MCF 10A (cell line): Measurements from ENCODE around the gene TXNDC9. TPM values are rescaled to one million over a fixed set of nuclear protein-coding genes. Genes with fewer than 3 reads are reported as not detected.

ENCODE experiments used
- BruUV-seq: library from RNA; stranded (reverse); fragments of 400-500 nt; replicated peaks from 2 replicates; lab custom pipeline; 2021; lab: Mats Ljungman, UMichigan
- CTCF ChIA-PET: fragments of 300-600 bp; sonication (Branson Sonifier 250); formaldehyde crosslinking; extraction: SDS; loops from one replicate; lab custom pipeline; 2021; ENCODE audit warnings: antibody characterized with exemption, inconsistent platforms; lab: Yijun Ruan, JAX
- POLR2A ChIA-PET: fragments of 300-600, 350-650 bp; sonication (Branson Sonifier 250); formaldehyde crosslinking; extraction: SDS; loops from one replicate; lab custom pipeline; 2020; ENCODE audit warnings: antibody characterized with exemption, inconsistent platforms; lab: Yijun Ruan, JAX
- DNase-seq: peaks from one replicate; pipeline ENCODE4 v3.0.0-alpha.2; 2018; ENCODE audit not compliant: unreplicated experiment
- H3K27ac Mint-ChIP-seq: one replicate; pipeline ENCODE4 v1.8.0; 2022; ENCODE audit warnings: mild to moderate bottlenecking, low read depth, mixed read lengths; ENCODE audit not compliant: unreplicated experiment
- H3K27me3 Mint-ChIP-seq: one replicate; pipeline ENCODE4 v1.8.0; 2022; ENCODE audit warnings: mixed read lengths; ENCODE audit not compliant: insufficient read depth, unreplicated experiment
- H3K36me3 Mint-ChIP-seq: one replicate; pipeline ENCODE4 v1.8.0; 2022; ENCODE audit warnings: mild to moderate bottlenecking, moderate library complexity, mixed read lengths; ENCODE audit not compliant: insufficient read depth, unreplicated experiment
- H3K4me1 Mint-ChIP-seq: one replicate; pipeline ENCODE4 v1.8.0; 2022; ENCODE audit warnings: mixed read lengths; ENCODE audit not compliant: insufficient read depth, unreplicated experiment
- H3K4me3 Mint-ChIP-seq: one replicate; pipeline ENCODE4 v1.8.0; 2022; ENCODE audit warnings: mild to moderate bottlenecking, moderate library complexity, mixed read lengths; ENCODE audit not compliant: unreplicated experiment
- H3K9me3 Mint-ChIP-seq: one replicate; pipeline ENCODE4 v1.8.0; 2022; ENCODE audit warnings: mixed read lengths; ENCODE audit not compliant: unreplicated experiment
- intact Hi-C: fragments of 100-400 bp; cut with micrococcal nuclease; formaldehyde crosslinking; loops from 2 replicates; pipeline ENCODE4 v1.14.1; 2022
- total RNA-seq: library from RNA; stranded (reverse); gene quantifications from 2 replicates; pipeline ENCODE4 v1.2.3, GENCODE V29; 2022
- TF ChIP-seq, protein P1 (sequence below): fragments of 200-600 bp; IDR thresholded peaks from one replicate; pipeline ENCODE4 v1.8.0; 2022; ENCODE audit warnings: antibody characterized with exemption, mild to moderate bottlenecking; ENCODE audit not compliant: unreplicated experiment

The TXNDC9 gene
- total RNA-seq, 1 experiment from 2014 or later: 40.2 TPM

DNA sequence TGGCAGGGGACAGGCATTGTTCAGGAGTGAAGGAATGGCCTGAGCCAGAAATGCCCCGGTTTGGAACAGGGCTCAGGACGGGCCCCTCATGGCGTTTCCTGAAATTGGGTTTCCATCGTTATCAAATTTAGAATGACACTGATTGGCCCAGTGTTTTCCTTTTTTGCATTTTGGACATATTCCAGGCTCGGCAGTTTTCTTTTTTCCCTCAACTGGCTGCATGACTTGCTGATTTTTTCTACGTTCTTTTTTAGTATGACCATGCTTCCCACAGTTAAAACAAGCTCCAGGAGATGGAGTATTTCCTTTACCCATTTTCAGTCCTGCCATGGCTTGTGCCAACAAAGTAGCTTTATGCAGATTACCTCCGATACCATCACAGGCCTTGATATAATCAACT lies 60.3 kb downstream of the TXNDC9 start:
- TF ChIP-seq, protein P1, sequence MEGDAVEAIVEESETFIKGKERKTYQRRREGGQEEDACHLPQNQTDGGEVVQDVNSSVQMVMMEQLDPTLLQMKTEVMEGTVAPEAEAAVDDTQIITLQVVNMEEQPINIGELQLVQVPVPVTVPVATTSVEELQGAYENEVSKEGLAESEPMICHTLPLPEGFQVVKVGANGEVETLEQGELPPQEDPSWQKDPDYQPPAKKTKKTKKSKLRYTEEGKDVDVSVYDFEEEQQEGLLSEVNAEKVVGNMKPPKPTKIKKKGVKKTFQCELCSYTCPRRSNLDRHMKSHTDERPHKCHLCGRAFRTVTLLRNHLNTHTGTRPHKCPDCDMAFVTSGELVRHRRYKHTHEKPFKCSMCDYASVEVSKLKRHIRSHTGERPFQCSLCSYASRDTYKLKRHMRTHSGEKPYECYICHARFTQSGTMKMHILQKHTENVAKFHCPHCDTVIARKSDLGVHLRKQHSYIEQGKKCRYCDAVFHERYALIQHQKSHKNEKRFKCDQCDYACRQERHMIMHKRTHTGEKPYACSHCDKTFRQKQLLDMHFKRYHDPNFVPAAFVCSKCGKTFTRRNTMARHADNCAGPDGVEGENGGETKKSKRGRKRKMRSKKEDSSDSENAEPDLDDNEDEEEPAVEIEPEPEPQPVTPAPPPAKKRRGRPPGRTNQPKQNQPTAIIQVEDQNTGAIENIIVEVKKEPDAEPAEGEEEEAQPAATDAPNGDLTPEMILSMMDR: no peak
- Mint-ChIP-seq H3K36me3 (no peaks in the 10 kb centered on the region), H3K4me1 (peaks cover 12% of the 10 kb centered on the region), H3K4me3 (no peak overlapping the region), H3K9me3 (no peaks in the 10 kb centered on the region), H3K27me3 (no peaks in the 10 kb centered on the region), H3K27ac (no peak overlapping the region)
- DNase-seq: no peak
- POLR2A ChIA-PET: no interaction called here
- no TSS peak for BruUV-seq
- intact Hi-C loops: no loop called here
- CTCF ChIA-PET: no interaction called here

Other genes starting within 250 kb of the TXNDC9 start
- gene C2orf15, start 194.6 kb downstream of the TXNDC9 start, total RNA-seq: 0.74 and 0.93 TPM in 2 replicates
- 7.9 and 11.6 TPM in 2 replicates for gene TSGA10, start 181.4 kb downstream of the TXNDC9 start, total RNA-seq
- gene LIPT1, start 181.4 kb downstream of the TXNDC9 start, total RNA-seq: 13.1 TPM in 2 replicates
- gene MITD1, start 155.3 kb downstream of the TXNDC9 start, total RNA-seq: 19.1 and 21.2 TPM in 2 replicates
- gene MRPL30, start 155.1 kb downstream of the TXNDC9 start, total RNA-seq: 39.1 and 42.5 TPM in 2 replicates
- gene LYG2, start 80.7 kb downstream of the TXNDC9 start, total RNA-seq: not detected in 2 replicates
- gene LYG1, start 35.1 kb downstream of the TXNDC9 start, total RNA-seq: 0.42 and 1.2 TPM in 2 replicates
- 45.6 and 55.5 TPM in 2 replicates for gene EIF5B, start 1.1 kb upstream of the TXNDC9 start, total RNA-seq
- gene REV1, start 153.7 kb upstream of the TXNDC9 start, total RNA-seq: 33.2 and 38.6 TPM in 2 replicates